Mammary microvascular endothelial cell (primary cell): Measurements from ENCODE around the gene PPIL6. TPM values are rescaled to one million over a fixed set of nuclear protein-coding genes. Genes with fewer than 3 reads are reported as not detected.

ENCODE experiments used
- total RNA-seq: library from RNA; depleted of rRNA; stranded (reverse); fragments of >200 nt; gene quantifications from 2 replicates; pipeline ENCODE4 v1.2.3, GENCODE V29; 2015

PPIL6 gene
- total RNA-seq, result not detected in 2 replicates

GRCh38 chr6:109440331-109441068 is at the start of gene PPIL6, which contains the start of gene SMPD2:
TSS of gene PPIL6 (minus strand) at chr6:109440628. CDS start at chr6:109440590, 38 bp downstream.
TSS of gene SMPD2 (plus strand) at chr6:109440724. CDS start at chr6:109441122, 398 bp downstream.

GRCh38 chr6:109482905-109483734 is 42.7 kb upstream of the PPIL6 start, which contains the start of gene ZBTB24:
TSS of gene ZBTB24 (minus strand) at chr6:109483219. CDS start at chr6:109482026, 1,193 bp downstream.

GRCh38 chr6:109455437-109456110 is 15.1 kb upstream of the PPIL6 start, which contains the start of gene MICAL1:
TSS of gene MICAL1 (minus strand) at chr6:109455772. CDS start at chr6:109454196, 1,576 bp downstream.

GRCh38 chr6:109381747-109382575 is 58.5 kb downstream of the PPIL6 start, which contains the start of gene CD164:
TSS of gene CD164 (minus strand) at chr6:109382467. CDS start at chr6:109382378, 89 bp downstream.

Other genes with a start within 250 kb of the PPIL6 start
- 113 and 121 TPM in 2 replicates for gene CD164, start 58.2 kb downstream of the PPIL6 start, total RNA-seq
- gene SMPD2, start 96 bp upstream of the PPIL6 start, total RNA-seq, result 6.6 and 8.7 TPM in 2 replicates
- 11.8 and 12.1 TPM in 2 replicates for gene MICAL1, start 15.1 kb upstream of the PPIL6 start, total RNA-seq
- 3.7 and 5.0 TPM in 2 replicates for gene ZBTB24, start 42.6 kb upstream of the PPIL6 start, total RNA-seq